ENCODE measurements around the gene CEP20.

CEP20 gene

DNA sequence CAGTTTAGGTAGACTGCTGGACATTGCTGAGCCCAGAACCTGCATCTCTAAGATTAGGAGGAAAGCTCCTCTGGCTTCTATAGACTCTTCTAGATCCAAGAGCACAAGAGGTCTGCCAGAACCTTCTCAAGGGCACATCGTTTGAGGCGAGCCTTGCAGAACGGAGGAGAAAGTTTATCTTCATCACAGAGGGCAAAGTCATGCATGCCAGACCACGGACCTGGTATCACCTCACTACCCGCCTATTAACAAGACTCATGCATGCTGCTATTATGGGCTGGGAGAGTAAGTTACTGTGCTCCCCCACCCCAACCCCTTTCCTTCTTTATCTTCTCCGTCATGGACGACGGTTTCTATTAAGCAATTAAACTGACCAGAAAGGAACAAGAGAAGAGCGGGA, 54.9 kb downstream of the CEP20 start:
- DNase-seq (ENCODE audit: low read depth in 2 of 2) = no peak

DNA sequence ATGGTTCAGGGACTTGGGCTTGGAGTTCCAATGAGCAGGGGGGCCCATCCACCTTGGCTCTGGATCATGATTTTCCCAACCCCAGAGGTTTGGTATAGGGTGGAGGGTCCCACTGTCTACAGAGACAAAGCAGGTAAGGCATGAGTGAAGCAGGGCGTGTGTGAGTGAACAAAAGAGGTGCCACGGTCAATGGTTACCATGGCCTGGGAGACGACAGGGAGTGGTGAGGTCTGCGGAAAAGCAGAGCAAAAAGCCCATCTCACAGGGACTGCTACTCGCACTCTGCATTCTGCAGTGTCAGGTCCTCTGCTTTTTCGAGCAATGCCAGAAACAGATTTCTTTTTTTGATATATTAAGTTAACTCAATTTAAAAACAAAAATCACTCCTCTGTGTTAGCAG, 56.2 kb downstream of the CEP20 start:
- no peak for DNase-seq (ENCODE audit: low read depth in 2 of 2)

DNA sequence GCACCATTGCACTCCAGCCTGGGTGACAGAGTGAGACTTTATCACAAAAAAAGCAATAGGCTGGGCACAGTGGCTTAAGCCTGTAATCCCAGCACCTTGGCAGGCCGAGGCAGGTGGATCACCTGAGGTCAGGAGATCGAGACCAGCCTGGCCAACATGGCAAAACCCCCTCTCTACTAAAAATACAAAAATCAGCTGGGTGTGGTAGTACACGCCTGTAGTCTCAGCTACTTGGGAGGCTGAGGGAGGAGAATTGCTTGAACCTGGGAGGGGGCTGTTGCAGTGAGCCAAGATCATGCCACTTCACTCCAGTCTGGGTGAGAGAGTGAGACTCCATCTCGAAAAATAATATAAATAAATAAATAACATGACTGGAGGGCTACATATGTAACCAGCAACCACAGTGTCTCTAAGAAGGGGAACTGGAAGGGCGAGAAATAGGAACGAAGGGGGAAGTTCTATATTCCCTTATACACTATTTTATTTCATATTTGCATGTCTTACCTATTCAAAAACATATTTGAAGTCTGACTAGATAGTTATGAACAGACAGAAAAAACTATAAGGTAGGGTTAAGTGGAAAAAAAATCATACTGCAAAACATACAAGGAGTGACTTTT, 57.5 kb downstream of the CEP20 start:
- DNase-seq (ENCODE audit: low read depth in 2 of 2) = no peak

DNA sequence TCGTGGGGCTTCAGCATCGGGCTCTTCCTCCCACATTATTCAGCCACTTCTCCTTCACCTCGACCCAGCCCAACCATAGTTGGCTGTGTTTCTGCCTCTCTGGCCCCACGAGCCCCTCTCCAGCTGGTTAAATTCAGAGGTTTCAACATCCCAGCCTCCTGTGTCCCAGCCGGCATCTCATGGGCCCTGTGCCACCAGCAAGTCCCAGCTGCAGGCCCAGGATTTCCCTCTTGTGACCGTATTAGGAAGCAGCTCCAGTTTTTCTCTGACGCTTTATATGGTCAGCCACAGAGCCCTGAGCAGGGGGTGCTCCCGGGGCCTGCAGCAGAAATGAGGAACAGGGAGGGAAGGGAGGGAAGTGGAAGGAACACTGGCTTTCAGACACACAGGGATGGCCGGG, 58.9 kb downstream of the CEP20 start:
- no peak for DNase-seq (ENCODE audit: low read depth in 2 of 2)

DNA sequence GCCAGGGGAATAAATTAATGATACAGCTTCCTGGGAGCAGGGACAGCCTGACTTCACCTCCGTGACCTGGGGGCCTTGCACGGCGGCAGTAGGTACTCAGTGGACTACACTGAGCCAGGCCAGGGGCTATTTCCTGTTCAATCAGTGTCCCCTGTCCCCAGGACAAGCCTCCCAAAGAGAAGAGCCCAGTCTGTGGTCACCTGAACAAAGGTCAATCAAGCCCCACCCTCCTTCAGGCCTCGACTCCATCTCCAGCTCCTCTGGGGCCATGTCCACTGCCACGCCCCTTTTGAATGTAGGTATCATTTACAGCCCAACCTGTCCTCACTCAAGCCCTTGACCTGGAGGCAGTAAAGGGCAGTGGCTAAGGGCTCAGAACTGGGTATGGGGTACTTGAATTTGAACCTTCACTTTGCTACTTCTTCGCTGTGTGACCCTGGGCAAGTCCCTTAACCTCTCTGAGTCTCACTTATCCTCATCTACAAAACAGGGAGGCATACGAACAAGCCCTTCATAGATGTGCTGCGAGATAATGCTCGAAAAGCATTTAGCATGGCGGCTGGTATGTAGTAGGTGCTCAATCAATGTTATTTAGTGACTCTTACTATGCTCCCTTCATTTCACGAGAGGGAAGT, 60.6 kb downstream of the CEP20 start:
- DNase-seq (ENCODE audit: low read depth in 2 of 2) = no peak

DNA sequence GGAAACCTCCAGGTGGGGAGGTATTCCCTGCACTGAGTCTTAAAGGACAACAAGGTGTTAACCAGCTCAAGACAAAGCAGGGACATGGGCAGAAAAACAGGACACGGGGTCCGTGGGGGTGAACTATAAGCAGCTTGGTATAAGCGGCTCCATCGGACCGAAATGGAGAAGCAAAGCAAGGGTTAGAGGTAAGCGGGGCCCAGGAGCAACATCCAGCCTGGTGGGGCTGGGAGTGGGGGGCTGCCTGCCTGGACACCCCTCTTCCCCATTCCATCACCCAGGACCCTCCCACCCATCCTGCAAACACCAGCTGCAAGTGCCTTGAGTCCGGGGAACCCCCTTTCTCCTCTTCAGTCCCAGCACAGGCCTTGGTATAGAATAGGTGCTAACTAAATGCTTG, 61.1 kb downstream of the CEP20 start:
- no peak for DNase-seq (ENCODE audit: low read depth in 2 of 2)

DNA sequence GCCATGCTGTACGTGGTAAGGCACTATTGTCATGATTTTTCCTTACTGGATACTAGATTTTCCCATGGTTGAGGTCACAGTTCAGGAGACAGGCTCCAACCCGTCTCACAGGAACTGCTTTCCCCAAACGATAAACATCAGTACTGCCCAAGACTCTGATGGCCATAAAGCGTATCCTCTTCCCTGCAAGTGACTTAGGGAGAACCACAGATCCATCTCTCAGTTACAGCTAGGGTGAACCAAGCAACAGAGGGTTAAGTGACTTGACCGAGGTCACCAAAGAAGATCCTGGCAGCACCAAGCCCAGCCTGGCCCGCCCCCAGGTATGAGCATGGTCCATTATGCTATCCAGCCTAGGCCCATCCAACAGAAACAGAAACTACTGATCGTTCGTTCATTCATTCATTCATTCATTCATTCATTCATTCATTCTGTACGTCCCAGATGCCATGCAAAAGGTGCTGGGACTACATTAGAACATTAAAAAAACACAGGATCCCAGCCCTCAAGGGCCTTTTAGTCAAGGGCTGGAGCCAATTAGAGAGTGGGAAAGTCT, 62.6 kb downstream of the CEP20 start:
- no peak for DNase-seq (ENCODE audit: low read depth in 2 of 2)

DNA sequence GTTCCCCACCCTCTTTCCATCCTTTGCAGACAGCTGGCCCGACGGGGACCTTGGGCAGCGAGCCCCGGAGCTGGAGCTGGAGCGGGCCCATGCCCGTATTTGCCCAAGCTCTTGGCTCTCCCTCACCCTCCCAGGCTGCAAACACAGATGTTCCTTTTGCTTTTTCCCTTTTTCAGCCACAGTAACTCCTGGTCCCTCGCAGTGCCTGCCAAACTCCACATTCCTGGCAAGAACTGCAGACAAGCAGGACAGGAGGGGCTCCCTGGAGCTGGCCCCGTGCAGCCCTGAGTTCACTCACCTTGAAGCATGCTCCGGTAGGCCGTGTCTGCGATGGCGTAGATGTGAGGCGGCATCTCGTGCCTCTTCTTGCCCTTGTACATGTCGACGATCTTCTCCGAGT, 65.4 kb downstream of the CEP20 start:
- DNase-seq (ENCODE audit: low read depth in 2 of 2) = no peak

DNA sequence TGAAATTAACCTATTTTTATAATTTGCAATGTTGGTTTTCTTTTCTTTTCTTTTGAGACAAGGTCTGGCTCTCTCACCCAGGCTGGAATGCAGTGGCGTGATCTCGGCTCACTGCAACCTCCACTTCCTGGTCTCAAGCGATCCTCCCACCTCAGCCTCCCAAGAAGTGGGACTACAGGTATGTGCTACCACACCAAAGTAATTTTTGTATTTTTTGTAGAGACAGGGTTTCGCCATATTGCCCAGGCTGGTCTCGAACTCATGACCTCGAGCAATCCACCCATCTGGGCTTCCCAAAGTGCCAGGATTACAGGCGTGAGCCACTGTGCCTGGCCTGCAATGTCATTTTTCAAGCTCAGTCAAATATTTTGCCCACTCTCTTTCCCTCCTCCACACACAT, 67.6 kb downstream of the CEP20 start:
- no peak for DNase-seq (ENCODE audit: low read depth in 2 of 2)

DNA sequence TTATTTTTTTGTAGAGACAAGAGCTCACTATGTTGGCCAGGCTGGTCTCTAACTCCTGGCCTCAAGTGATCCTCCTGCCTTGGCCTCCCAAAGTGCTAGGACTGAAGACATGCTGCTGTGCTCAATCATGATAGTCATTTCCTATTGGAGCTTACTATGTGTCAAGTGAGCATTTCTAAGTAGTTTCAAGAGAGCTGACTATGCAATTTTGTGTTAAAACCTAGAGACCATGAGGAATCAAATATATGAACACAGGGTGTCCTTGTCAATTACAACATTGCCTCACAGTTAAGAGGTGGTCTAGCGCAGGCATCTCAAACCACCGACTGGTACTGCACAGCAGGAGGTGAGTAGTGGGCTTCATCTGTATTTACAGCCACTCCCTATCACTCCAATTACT, 69.4 kb downstream of the CEP20 start:
- no peak for DNase-seq (ENCODE audit: low read depth in 2 of 2)

DNA sequence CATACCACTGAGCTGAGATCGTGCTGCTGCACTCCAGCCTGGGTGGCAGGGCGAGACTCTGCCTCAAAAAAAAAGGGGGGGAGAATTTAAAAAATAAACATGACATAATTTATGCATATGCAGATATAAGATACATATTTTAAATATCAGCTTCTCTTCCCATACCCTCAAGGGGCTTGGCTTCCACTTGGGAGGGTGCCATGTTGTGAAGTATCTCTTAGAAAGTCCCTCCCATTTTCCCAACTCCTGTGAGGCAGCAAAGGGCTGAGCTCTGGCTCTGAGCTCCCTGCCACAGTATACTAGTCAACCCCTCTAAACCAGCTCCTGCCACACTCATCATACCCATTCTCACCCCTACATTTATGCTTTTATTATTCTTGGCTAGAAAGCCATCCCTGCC, 71.0 kb downstream of the CEP20 start:
- DNase-seq (ENCODE audit: low read depth in 2 of 2) = no peak

DNA sequence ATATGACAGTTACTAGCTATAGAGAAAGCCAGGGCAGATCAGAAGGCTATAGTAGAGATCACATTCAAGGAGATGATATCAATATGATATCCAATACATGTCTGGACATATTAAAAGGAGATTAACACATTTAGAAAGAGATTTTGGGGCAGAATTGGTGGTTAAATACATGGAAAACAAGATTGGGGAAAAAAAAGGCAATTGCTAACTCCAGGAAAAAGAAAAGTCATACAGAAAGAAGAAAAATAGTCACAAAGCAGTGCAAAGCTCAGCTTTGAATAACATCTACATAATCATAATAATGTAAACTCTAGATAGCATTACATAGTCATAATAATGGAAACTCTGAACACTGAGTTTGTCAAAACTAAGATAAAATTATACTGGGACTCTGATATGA, 72.2 kb downstream of the CEP20 start:
- no peak for DNase-seq (ENCODE audit: low read depth in 2 of 2)

Data from stimulated activated CD8-positive, alpha-beta memory T cell treated with anti-CD3 and anti-CD28 coated beads, Interleukin-15, amount 100 ng/mL, for 4 hours (primary cell).